Central memory CD8-positive, alpha-beta T cell (primary cell): Measurements from ENCODE around the gene SLC22A14.

Experiments used
- ATAC-seq: fragments of 150-1000 bp; cut with Tn5 transposase; replicated peaks from 2 replicates; pipeline ENCODE4 v1.10.0; 2022; ENCODE audit warnings: mild to moderate bottlenecking, moderate FRiP score, moderate number of reproducible peaks; ENCODE audit not compliant: poor library complexity, severe bottlenecking; ENCODE audit errors: extremely low read depth
- DNase-seq, 2 donors: peaks; one replicate each; pipeline ENCODE4 v3.0.0; 2021; ENCODE audit warnings: low spot score in 2 of 2
- H3K27ac Mint-ChIP-seq: one replicate; pipeline ENCODE4 v1.8.0; 2022; ENCODE audit warnings: low read depth, mild to moderate bottlenecking, moderate library complexity, mixed read lengths
- H3K27me3 Mint-ChIP-seq: one replicate; pipeline ENCODE4 v1.8.0; 2022; ENCODE audit warnings: mixed read lengths
- H3K36me3 Mint-ChIP-seq: one replicate; pipeline ENCODE4 v1.8.0; 2022; ENCODE audit warnings: mild to moderate bottlenecking, moderate library complexity, mixed read lengths; ENCODE audit not compliant: insufficient read depth
- H3K4me1 Mint-ChIP-seq: one replicate; pipeline ENCODE4 v1.8.0; 2022; ENCODE audit warnings: mixed read lengths
- H3K4me3 Mint-ChIP-seq: one replicate; pipeline ENCODE4 v1.8.0; 2022; ENCODE audit warnings: mild to moderate bottlenecking, moderate library complexity, mixed read lengths
- H3K9me3 Mint-ChIP-seq: one replicate; pipeline ENCODE4 v1.8.0; 2022; ENCODE audit warnings: mixed read lengths

Gene SLC22A14

GRCh38 chr3:38345879-38346586 lies 63.9 kb downstream of the SLC22A14 start:
- Mint-ChIP-seq H3K4me1 (no peaks in the 10 kb centered on the region), H3K27me3 (no peaks in the 10 kb centered on the region), H3K4me3 (peak overlapping the region; percentile 77), H3K36me3 (no peaks in the 10 kb centered on the region), H3K9me3 (no peaks in the 10 kb centered on the region), H3K27ac (no peak overlapping the region)
- ATAC-seq, result no peak
- DNase-seq, result no peak

- Mint-ChIP-seq H3K4me3 (peak within 1 kb of the TSS; percentile 77), H3K9me3 (no peaks in the 10 kb centered on the region), H3K27me3 (no peaks in the 10 kb centered on the region), H3K36me3 (no peaks in the 10 kb centered on the region), H3K4me1 (no peaks in the 10 kb centered on the region), H3K27ac (no peak within 1 kb of the TSS)
- ATAC-seq (peak; percentile 89), DNase-seq (peak; percentile 44 to 59)
Observed at GRCh38 chr3:38346587-38347410, 64.7 kb downstream of the SLC22A14 start, which contains the start of gene XYLB. TSS of gene XYLB (plus strand) at chr3:38346785. CDS start at chr3:38346869, 84 bp downstream.

GRCh38 chr3:38347421-38348200 lies 65.5 kb downstream of the SLC22A14 start:
- Mint-ChIP-seq H3K36me3 (peaks cover 2% of the 10 kb centered on the region), H3K4me1 (no peaks in the 10 kb centered on the region), H3K4me3 (peak overlapping the region; percentile 77), H3K27ac (no peak overlapping the region), H3K9me3 (no peaks in the 10 kb centered on the region), H3K27me3 (no peaks in the 10 kb centered on the region)
- no peak for ATAC-seq
- DNase-seq, result no peak

GRCh38 chr3:38348903-38349302 lies 66.8 kb downstream of the SLC22A14 start:
- H3K27ac Mint-ChIP-seq, result no peak overlapping the region
- no peaks in the 10 kb centered on the region for H3K27me3 Mint-ChIP-seq
- ATAC-seq (no peak), DNase-seq (no peak)
- H3K36me3 Mint-ChIP-seq, result peaks cover 2% of the 10 kb centered on the region
- no peaks in the 10 kb centered on the region for H3K9me3 Mint-ChIP-seq
- H3K4me3 Mint-ChIP-seq, result no peak overlapping the region
- H3K4me1 Mint-ChIP-seq, result no peaks in the 10 kb centered on the region

- Mint-ChIP-seq H3K27ac (no peak overlapping the region), H3K4me1 (no peaks in the 10 kb centered on the region), H3K4me3 (no peak overlapping the region), H3K9me3 (no peaks in the 10 kb centered on the region), H3K27me3 (no peaks in the 10 kb centered on the region), H3K36me3 (peaks cover 2% of the 10 kb centered on the region)
- DNase-seq (no peak), ATAC-seq (no peak)
Observed at GRCh38 chr3:38349684-38350359, 67.7 kb downstream of the SLC22A14 start.

GRCh38 chr3:38353151-38353550 lies 71.1 kb downstream of the SLC22A14 start:
- Mint-ChIP-seq H3K27me3 (no peaks in the 10 kb centered on the region), H3K9me3 (no peaks in the 10 kb centered on the region), H3K27ac (no peak overlapping the region), H3K4me1 (no peaks in the 10 kb centered on the region), H3K36me3 (peaks cover 2% of the 10 kb centered on the region), H3K4me3 (no peak overlapping the region)
- ATAC-seq (no peak), DNase-seq (no peak)

- ATAC-seq (no peak), DNase-seq (no peak)
- Mint-ChIP-seq H3K4me1 (no peaks in the 10 kb centered on the region), H3K27ac (no peak overlapping the region), H3K27me3 (no peaks in the 10 kb centered on the region), H3K9me3 (no peaks in the 10 kb centered on the region), H3K36me3 (peaks cover 2% of the 10 kb centered on the region), H3K4me3 (no peak overlapping the region)
Observed at GRCh38 chr3:38354588-38355330, 72.7 kb downstream of the SLC22A14 start.

GRCh38 chr3:38359038-38359437 lies 76.9 kb downstream of the SLC22A14 start:
- no peak for ATAC-seq
- Mint-ChIP-seq H3K4me1 (peaks cover 2% of the 10 kb centered on the region), H3K27ac (no peak overlapping the region)

GRCh38 chr3:38360345-38360744 lies 78.3 kb downstream of the SLC22A14 start:
- peaks cover 13% of the 10 kb centered on the region for H3K4me1 Mint-ChIP-seq
- peaks cover 1% of the 10 kb centered on the region for H3K36me3 Mint-ChIP-seq
- no peak overlapping the region for H3K27ac Mint-ChIP-seq

More at GRCh38 chr3:38359038-38359437, 76.9 kb downstream of the SLC22A14 start:
- Mint-ChIP-seq H3K9me3 (no peaks in the 10 kb centered on the region), H3K36me3 (peaks cover 1% of the 10 kb centered on the region), H3K4me3 (no peak overlapping the region), H3K27me3 (no peaks in the 10 kb centered on the region)
- no peak for DNase-seq

GRCh38 chr3:38361496-38361895 lies 79.4 kb downstream of the SLC22A14 start:
- ATAC-seq (no peak), DNase-seq (no peak)
- H3K4me1 Mint-ChIP-seq, result peaks cover 13% of the 10 kb centered on the region
- no peaks in the 10 kb centered on the region for H3K27me3 Mint-ChIP-seq
- H3K27ac Mint-ChIP-seq, result no peak overlapping the region
- peaks cover 1% of the 10 kb centered on the region for H3K36me3 Mint-ChIP-seq
- H3K4me3 Mint-ChIP-seq, result no peak overlapping the region
- H3K9me3 Mint-ChIP-seq, result no peaks in the 10 kb centered on the region

More at GRCh38 chr3:38360345-38360744, 78.3 kb downstream of the SLC22A14 start:
- Mint-ChIP-seq H3K9me3 (no peaks in the 10 kb centered on the region), H3K4me3 (no peak overlapping the region), H3K27me3 (no peaks in the 10 kb centered on the region)
- ATAC-seq (no peak), DNase-seq (no peak)

- no peak for DNase-seq
- no peaks in the 10 kb centered on the region for H3K27me3 Mint-ChIP-seq
- no peak for ATAC-seq
- no peak overlapping the region for H3K4me3 Mint-ChIP-seq
- no peak overlapping the region for H3K27ac Mint-ChIP-seq
- H3K9me3 Mint-ChIP-seq, result no peaks in the 10 kb centered on the region
- peaks cover 1% of the 10 kb centered on the region for H3K36me3 Mint-ChIP-seq
- peaks cover 13% of the 10 kb centered on the region for H3K4me1 Mint-ChIP-seq
Observed at GRCh38 chr3:38362825-38363224, 80.7 kb downstream of the SLC22A14 start.
